ENCODE measurements around the gene MCRIP1. TPM values are rescaled to one million over a fixed set of nuclear protein-coding genes. Genes with fewer than 3 reads are reported as not detected.

The MCRIP1 gene
- total and polyA plus RNA-seq, 9 of the 15 experiments (the other 6 are each of a cell fraction or from before 2014, with no cell fraction given): 0.39 to 35.8 (median 9.7) TPM

- peak; percentile 66 for TF ChIP-seq REST (IDR thresholded peaks at IDR 0.05; ENCODE audit: borderline replicate concordance)
- TF ChIP-seq REST (CRISPR knock-in tag; IDR thresholded peaks at IDR 0.05; ENCODE audit: low read depth): no peak
- peak; percentile 57; the same call in 1 of the 2 replicates for TF ChIP-seq MXI1 (IDR thresholded peaks at IDR 0.05; ENCODE audit: low read depth, low read length)
- peak; percentile 85 for TF ChIP-seq EP400 (IDR thresholded peaks at IDR 0.05)
- 0 out of 2 replicates have a peak, but pooled peaks have one; percentile 28 for TF ChIP-seq STAT5B (CRISPR knock-in tag; IDR thresholded peaks at IDR 0.05)
- TF ChIP-seq CREB3 (tag; conservative IDR thresholded peaks at IDR 0.05; ENCODE audit: low read depth): peak; percentile 64; the same call in 1 of the 2 replicates
- TF ChIP-seq TFE3 (CRISPR knock-in tag; IDR thresholded peaks at IDR 0.05): peak; percentile 98
- TF ChIP-seq GABPA (tag; conservative IDR thresholded peaks at IDR 0.05; ENCODE audit: low read depth): peak; percentile 96
- TF ChIP-seq KLF1 (tag; IDR thresholded peaks at IDR 0.05): peak; percentile 25; the same call in 1 of the 2 replicates
- peak; percentile 47; the same call in 1 of the 2 replicates for TF ChIP-seq ZNF232 (CRISPR knock-in tag; IDR thresholded peaks at IDR 0.05)
- TF ChIP-seq FOXA3 (CRISPR knock-in tag; conservative IDR thresholded peaks at IDR 0.05 in 1 of 2, IDR thresholded peaks at IDR 0.05 in 1 of 2): peak in 1 of 2 experiments; percentile 79; a peak in 1 of 4 replicates
- peak; percentile 79 for TF ChIP-seq TAF1 (IDR thresholded peaks at IDR 0.05; ENCODE audit: control insufficient read depth, extremely low read depth, insufficient read depth, low read length, severe bottlenecking)
- TF ChIP-seq USF1 (CRISPR knock-in tag; IDR thresholded peaks at IDR 0.05): peak; percentile 93
Measured at GRCh38 chr17:81833160-81833920, at the start of gene MCRIP1 (continued).

Measured in K562 (cell line).